Neural progenitor cell (in vitro differentiated cells): ENCODE results near the gene KIF4B.

ENCODE experiments used
- EZH2 ChIP-seq: fragments of 200-600 bp; sonication (generic); IDR thresholded peaks from 2 replicates; pipeline ENCODE4 v1.6.1; 2017; ENCODE audit warnings: antibody characterized with exemption, mild to moderate bottlenecking, moderate library complexity
- EZH2phosphoT487 ChIP-seq: fragments of 200-600 bp; sonication (generic); IDR thresholded peaks from 2 replicates; pipeline ENCODE4 v1.6.1; 2017; ENCODE audit warnings: antibody characterized with exemption
- TF ChIP-seq, protein P1 (sequence below): fragments of 200-600 bp; sonication (generic); IDR thresholded peaks from 2 replicates; pipeline ENCODE4 v1.5.1; 2017; ENCODE audit warnings: antibody characterized with exemption, mild to moderate bottlenecking

DNA sequence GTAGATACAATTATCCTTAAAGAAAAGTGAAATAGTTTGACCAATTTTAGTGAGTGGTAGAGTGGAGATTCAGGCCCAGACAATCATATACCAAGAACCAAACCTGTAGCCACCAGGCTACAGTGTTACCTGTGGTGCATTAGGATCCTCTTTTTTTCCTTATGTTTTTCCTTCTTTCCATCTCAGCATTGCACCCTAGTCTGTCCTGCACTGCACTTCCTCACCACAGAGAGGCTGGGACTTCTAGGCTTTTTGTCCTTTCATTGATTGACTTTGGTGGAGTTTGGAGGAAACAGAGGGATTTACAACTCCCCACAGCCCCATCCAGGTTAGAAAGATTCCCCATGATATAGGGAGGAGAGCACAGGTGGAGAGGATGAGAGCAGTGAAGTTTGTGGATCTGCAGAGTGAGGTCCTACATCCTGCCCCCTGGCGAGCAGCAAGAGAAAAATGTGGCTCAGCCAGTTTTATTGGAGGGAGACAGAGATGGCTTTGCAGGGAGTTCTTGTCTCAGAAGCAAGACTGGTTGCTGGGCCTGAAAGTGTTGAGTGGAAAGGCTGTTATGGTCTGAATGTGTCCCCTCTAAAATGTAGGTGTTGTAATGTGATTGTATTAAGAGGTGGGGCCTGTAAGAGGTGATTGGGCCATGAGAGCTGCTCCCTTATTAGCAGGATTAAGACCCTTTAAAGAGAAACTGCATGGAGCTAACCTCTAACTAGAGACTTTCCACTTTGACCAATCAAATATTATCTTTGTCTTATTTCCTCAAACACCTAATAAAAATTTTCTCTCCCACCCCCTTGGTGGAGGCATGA, 36.2 kb downstream of the KIF4B start:
- TF ChIP-seq, protein P1, sequence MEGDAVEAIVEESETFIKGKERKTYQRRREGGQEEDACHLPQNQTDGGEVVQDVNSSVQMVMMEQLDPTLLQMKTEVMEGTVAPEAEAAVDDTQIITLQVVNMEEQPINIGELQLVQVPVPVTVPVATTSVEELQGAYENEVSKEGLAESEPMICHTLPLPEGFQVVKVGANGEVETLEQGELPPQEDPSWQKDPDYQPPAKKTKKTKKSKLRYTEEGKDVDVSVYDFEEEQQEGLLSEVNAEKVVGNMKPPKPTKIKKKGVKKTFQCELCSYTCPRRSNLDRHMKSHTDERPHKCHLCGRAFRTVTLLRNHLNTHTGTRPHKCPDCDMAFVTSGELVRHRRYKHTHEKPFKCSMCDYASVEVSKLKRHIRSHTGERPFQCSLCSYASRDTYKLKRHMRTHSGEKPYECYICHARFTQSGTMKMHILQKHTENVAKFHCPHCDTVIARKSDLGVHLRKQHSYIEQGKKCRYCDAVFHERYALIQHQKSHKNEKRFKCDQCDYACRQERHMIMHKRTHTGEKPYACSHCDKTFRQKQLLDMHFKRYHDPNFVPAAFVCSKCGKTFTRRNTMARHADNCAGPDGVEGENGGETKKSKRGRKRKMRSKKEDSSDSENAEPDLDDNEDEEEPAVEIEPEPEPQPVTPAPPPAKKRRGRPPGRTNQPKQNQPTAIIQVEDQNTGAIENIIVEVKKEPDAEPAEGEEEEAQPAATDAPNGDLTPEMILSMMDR: peak; percentile 45
- TF ChIP-seq EZH2: no peak
- TF ChIP-seq EZH2phosphoT487: no peak
